Mesenchymal stem cell (in vitro differentiated cells and primary cell): Measurements from ENCODE around the gene STAB1.

Experiments used
- DNase-seq: peaks from one replicate; pipeline ENCODE4 v3.0.0-alpha.2; 2013
- H2AFZ ChIP-seq: one replicate; pipeline ENCODE4 v1.6.1; 2013; ENCODE audit warnings: low read depth, mild to moderate bottlenecking, control low read depth, inconsistent platforms, low read length, moderate library complexity
- H2AK5ac ChIP-seq: 2 replicates; pipeline ENCODE4 v1.6.1; 2013; ENCODE audit warnings: low read length, moderate library complexity, mild to moderate bottlenecking, inconsistent platforms; ENCODE audit not compliant: severe bottlenecking
- H2BK120ac ChIP-seq: one replicate; pipeline ENCODE4 v1.6.1; 2013; ENCODE audit warnings: low read depth, mild to moderate bottlenecking, inconsistent platforms, low read length, moderate library complexity
- H2BK12ac ChIP-seq, 2 experiments: one replicate each; pipeline ENCODE4 v1.6.1; 2013; ENCODE audit warnings: inconsistent platforms in 2 of 2, low read length in 2 of 2, mild to moderate bottlenecking in 2 of 2, moderate library complexity in 2 of 2, control low read depth in 1 of 2
- H2BK15ac ChIP-seq: one replicate; pipeline ENCODE4 v1.6.1; 2013; ENCODE audit warnings: mild to moderate bottlenecking, low read depth, inconsistent platforms; ENCODE audit not compliant: poor library complexity, severe bottlenecking
- H2BK5ac ChIP-seq: 2 replicates; pipeline ENCODE4 v1.6.1; 2013; ENCODE audit warnings: low read depth, mild to moderate bottlenecking, low read length, control low read depth, inconsistent platforms; ENCODE audit not compliant: poor library complexity, severe bottlenecking
- H3K14ac ChIP-seq, 2 experiments: one replicate each; pipeline ENCODE4 v1.6.1; 2013; ENCODE audit warnings: inconsistent platforms in 2 of 2, low read length in 2 of 2, control low read depth in 1 of 2, mild to moderate bottlenecking in 1 of 2, moderate library complexity in 1 of 2
- H3K18ac ChIP-seq, 2 experiments: one replicate each; pipeline ENCODE4 v1.6.1; 2013; ENCODE audit warnings: inconsistent platforms in 2 of 2, low read length in 2 of 2, control low read depth in 1 of 2, low read depth in 1 of 2, mild to moderate bottlenecking in 1 of 2
- H3K23ac ChIP-seq, 2 experiments: one replicate each; pipeline ENCODE4 v1.6.1; 2013; ENCODE audit warnings: inconsistent platforms in 2 of 2, low read length in 2 of 2, mild to moderate bottlenecking in 2 of 2, moderate library complexity in 2 of 2, control low read depth in 1 of 2
- H3K27ac ChIP-seq: 2 replicates; pipeline ENCODE4 v1.5.1; 2013; ENCODE audit warnings: mild to moderate bottlenecking, moderate library complexity, low read length, control low read depth, inconsistent platforms; ENCODE audit not compliant: poor library complexity, severe bottlenecking
- H3K27me3 ChIP-seq, 2 experiments: 2 replicates each; pipeline versions ENCODE4 v1.6.1 to v1.7.0; 2013; ENCODE audit warnings: low read length in 2 of 2, mild to moderate bottlenecking in 2 of 2, moderate library complexity in 2 of 2, control low read depth in 1 of 2, inconsistent platforms in 1 of 2; ENCODE audit not compliant: control insufficient read depth in 1 of 2, insufficient read depth in 1 of 2
- H3K36me3 ChIP-seq, 2 experiments: 2 replicates each; pipeline versions ENCODE4 v1.6.1 to v1.7.0; 2013; ENCODE audit warnings: low read length in 2 of 2, control low read depth in 1 of 2, inconsistent platforms in 1 of 2, low read depth in 1 of 2, mild to moderate bottlenecking in 1 of 2; ENCODE audit not compliant: insufficient read depth in 2 of 2, control insufficient read depth in 1 of 2
- H3K4ac ChIP-seq, 2 experiments: one replicate each; pipeline ENCODE4 v1.6.1; 2013; ENCODE audit warnings: inconsistent platforms in 2 of 2, low read length in 2 of 2, mild to moderate bottlenecking in 2 of 2, moderate library complexity in 2 of 2, control low read depth in 1 of 2, low read depth in 1 of 2
- H3K4me1 ChIP-seq: 2 replicates; pipeline ENCODE4 v1.6.1; 2013; ENCODE audit warnings: low read depth, low read length, control low read depth; ENCODE audit not compliant: control insufficient read depth, insufficient read depth
- H3K4me2 ChIP-seq: 2 replicates; pipeline ENCODE4 v1.6.1; 2013; ENCODE audit warnings: low read length, mild to moderate bottlenecking, inconsistent platforms; ENCODE audit not compliant: poor library complexity, severe bottlenecking
- H3K4me3 ChIP-seq, 2 experiments: 2 replicates each; pipeline versions ENCODE4 v1.5.1 to v1.7.0; 2013; ENCODE audit warnings: low read length in 2 of 2, mild to moderate bottlenecking in 2 of 2, control low read depth in 1 of 2, low read depth in 1 of 2; ENCODE audit not compliant: insufficient read depth in 1 of 2
- H3K79me1 ChIP-seq: replicated peaks from 2 replicates; pipeline ENCODE4 v1.6.1; 2013; ENCODE audit warnings: mild to moderate bottlenecking, control low read depth, low read length, inconsistent platforms; ENCODE audit not compliant: poor library complexity, severe bottlenecking
- H3K9ac ChIP-seq: 2 replicates; pipeline ENCODE4 v1.7.0; 2013; ENCODE audit warnings: mild to moderate bottlenecking, low read length, moderate library complexity
- H3K9me3 ChIP-seq: 2 replicates; pipeline ENCODE4 v1.7.0; 2013; ENCODE audit warnings: mild to moderate bottlenecking, low read length; ENCODE audit not compliant: control insufficient read depth
- H4K8ac ChIP-seq: one replicate; pipeline ENCODE4 v1.6.1; 2013; ENCODE audit warnings: inconsistent platforms, mild to moderate bottlenecking, low read length, moderate library complexity
- H4K91ac ChIP-seq: one replicate; pipeline ENCODE4 v1.6.1; 2013; ENCODE audit warnings: mild to moderate bottlenecking, low read length, inconsistent platforms
- WGBS: methylation state at CpG from one replicate; pipeline ENCODE4 v1.1.7; 2013; ENCODE audit warnings: mixed read lengths; 5-methylcytosine and 5-hydroxymethylcytosine counted together

Gene STAB1

GRCh38 chr3:52503788-52504424, 8.8 kb downstream of the STAB1 start:
- H3K27me3 ChIP-seq, result peaks cover 0 to 15% of the 10 kb centered on the region in 2 experiments
- 73% methylated on average over 17 of the region's 23 CpGs for WGBS
- no peak overlapping the region for H2AK5ac ChIP-seq
- no peak overlapping the region for H3K14ac ChIP-seq
- DNase-seq, result no peak
- H2BK5ac ChIP-seq, result no peak overlapping the region
- peaks cover 14% of the 10 kb centered on the region for H3K4me1 ChIP-seq
- H4K8ac ChIP-seq, result no peak overlapping the region
- H3K4ac ChIP-seq, result no peak overlapping the region
- no peak overlapping the region for H3K9ac ChIP-seq
- no peak overlapping the region for H3K18ac ChIP-seq
- H2BK12ac ChIP-seq, result no peak overlapping the region
- no peak overlapping the region for H2BK15ac ChIP-seq
- H4K91ac ChIP-seq, result no peak overlapping the region
- no peak overlapping the region for H2AFZ ChIP-seq
- H2BK120ac ChIP-seq, result no peak overlapping the region
- H3K27ac ChIP-seq, result no peak overlapping the region
- H3K4me2 ChIP-seq, result no peak overlapping the region
- no peaks in the 10 kb centered on the region for H3K36me3 ChIP-seq
- H3K9me3 ChIP-seq, result no peaks in the 10 kb centered on the region
- H3K79me1 ChIP-seq, result no peaks in the 10 kb centered on the region
- no peak overlapping the region for H3K23ac ChIP-seq
- H3K4me3 ChIP-seq, result no peak overlapping the region

GRCh38 chr3:52504977-52505376, 9.8 kb downstream of the STAB1 start:
- Histone ChIP-seq H3K79me1 (no peaks in the 10 kb centered on the region), H2AK5ac (no peak overlapping the region), H3K14ac (no peak overlapping the region), H3K18ac (no peak overlapping the region), H3K9ac (no peak overlapping the region), H3K23ac (no peak overlapping the region), H3K36me3 (no peaks in the 10 kb centered on the region), H2AFZ (no peak overlapping the region), H3K9me3 (no peaks in the 10 kb centered on the region), H4K8ac (no peak overlapping the region), H2BK5ac (no peak overlapping the region), H3K4me2 (no peak overlapping the region), H2BK15ac (no peak overlapping the region), H3K4ac (no peak overlapping the region), H3K4me3 (no peak overlapping the region), H3K27ac (no peak overlapping the region), H2BK120ac (no peak overlapping the region), H3K27me3 (peaks cover 0 to 20% of the 10 kb centered on the region in 2 experiments), H3K4me1 (peaks cover 14% of the 10 kb centered on the region), H4K91ac (no peak overlapping the region), H2BK12ac (no peak overlapping the region)
- no peak for DNase-seq
- WGBS, result 83% methylated on average over 10 of the region's 10 CpGs

DNA sequence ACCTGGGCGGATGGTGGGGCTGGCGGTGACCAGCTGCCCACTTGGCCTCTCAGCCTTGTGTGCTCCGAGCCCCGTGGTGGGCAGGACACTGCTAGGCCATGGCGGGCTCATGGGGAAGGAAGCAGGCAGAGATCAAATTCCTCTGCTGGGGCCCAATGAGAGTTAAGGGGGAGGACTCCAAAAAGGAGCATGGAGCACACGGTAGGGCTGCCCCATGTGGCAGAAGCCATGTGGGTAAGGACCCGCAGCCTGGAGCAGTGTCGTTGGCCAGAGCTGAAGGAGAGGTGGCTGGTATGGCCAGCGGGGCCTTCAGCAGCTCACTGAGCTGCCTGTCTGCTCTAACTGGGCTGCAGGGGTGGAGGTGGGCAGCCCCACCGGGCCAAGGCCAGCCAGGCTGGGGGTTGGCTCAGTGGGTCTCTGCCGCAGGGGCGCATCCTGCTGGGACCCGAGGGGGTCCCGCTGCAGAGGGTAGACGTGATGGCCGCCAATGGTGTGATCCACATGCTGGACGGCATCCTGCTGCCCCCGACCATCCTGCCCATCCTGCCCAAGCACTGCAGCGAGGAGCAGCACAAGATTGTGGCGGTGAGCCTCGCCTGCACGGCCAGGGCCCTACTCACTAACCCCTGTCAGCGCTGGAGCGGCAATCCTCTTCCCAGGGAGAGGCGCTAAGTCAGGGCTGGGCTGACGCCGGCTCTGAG, 11.3 kb downstream of the STAB1 start:
- no peaks in the 10 kb centered on the region for H3K36me3 ChIP-seq
- H3K27ac ChIP-seq, result no peak overlapping the region
- H3K23ac ChIP-seq, result no peak overlapping the region
- H3K4me1 ChIP-seq, result peaks cover 14% of the 10 kb centered on the region
- H2BK5ac ChIP-seq, result no peak overlapping the region
- peak overlapping the region in 1 of 2 experiments; percentile 49 for H3K14ac ChIP-seq
- H2BK12ac ChIP-seq, result peak overlapping the region in 1 of 2 experiments; percentile 94
- H4K91ac ChIP-seq, result peak overlapping the region; percentile 68
- no peaks in the 10 kb centered on the region for H3K9me3 ChIP-seq
- H3K4ac ChIP-seq, result no peak overlapping the region
- no peak overlapping the region for H3K4me2 ChIP-seq
- H3K79me1 ChIP-seq, result no peaks in the 10 kb centered on the region
- H4K8ac ChIP-seq, result peak overlapping the region; percentile 9
- 87% methylated on average over 27 of the region's 27 CpGs for WGBS
- H2AFZ ChIP-seq, result no peak overlapping the region
- H3K9ac ChIP-seq, result no peak overlapping the region
- DNase-seq, result no peak
- H2BK120ac ChIP-seq, result no peak overlapping the region
- H2BK15ac ChIP-seq, result peak overlapping the region; percentile 74
- H3K4me3 ChIP-seq, result no peak overlapping the region
- H2AK5ac ChIP-seq, result peak overlapping the region; percentile 24
- peaks cover 7 to 35% of the 10 kb centered on the region in 2 experiments for H3K27me3 ChIP-seq
- peak overlapping the region; percentile 52 to 64 for H3K18ac ChIP-seq

GRCh38 chr3:52507359-52507758, 12.2 kb downstream of the STAB1 start:
- Histone ChIP-seq H2BK120ac (no peak overlapping the region), H2BK15ac (no peak overlapping the region), H3K23ac (no peak overlapping the region), H3K4me2 (no peak overlapping the region), H3K27ac (no peak overlapping the region), H4K91ac (no peak overlapping the region), H3K79me1 (no peaks in the 10 kb centered on the region), H3K9ac (no peak overlapping the region), H2BK12ac (no peak overlapping the region), H4K8ac (no peak overlapping the region), H3K14ac (no peak overlapping the region), H3K4ac (no peak overlapping the region), H3K9me3 (no peaks in the 10 kb centered on the region), H3K18ac (no peak overlapping the region), H2AFZ (no peak overlapping the region), H2AK5ac (no peak overlapping the region), H3K4me1 (peaks cover 14% of the 10 kb centered on the region), H2BK5ac (no peak overlapping the region), H3K4me3 (no peak overlapping the region), H3K27me3 (peaks cover 9 to 44% of the 10 kb centered on the region in 2 experiments), H3K36me3 (no peaks in the 10 kb centered on the region)
- 31% methylated on average over 5 of the region's 5 CpGs for WGBS
- peak; percentile 84 for DNase-seq
